HEK293 (cell line): ENCODE measurements around the gene WWOX.

Experiments used
- CTCF ChIA-PET: fragments of 350-600 bp; formaldehyde crosslinking; extraction: SDS; loops from one replicate; lab custom pipeline; 2021; ENCODE audit warnings: antibody characterized with exemption; lab: Yijun Ruan, JAX
- POLR2A ChIA-PET: fragments of 300-600 bp; formaldehyde crosslinking; extraction: SDS; loops from one replicate; lab custom pipeline; 2020; ENCODE audit warnings: antibody characterized with exemption, inconsistent platforms; lab: Yijun Ruan, JAX
- H3K27ac ChIP-seq: fragments of 200-500 bp; sonication (Bioruptor generic); 2 replicates; pipeline ENCODE4 v1.5.1; 2014; ENCODE audit warnings: low read depth, low read length, control low read depth, inconsistent platforms; ENCODE audit errors: extremely low read depth
- H3K36me3 ChIP-seq, 2 experiments: fragments of 200-500 bp in 1 of 2; sonication (Bioruptor generic) in 1 of 2; 1 replicate in 1 of 2; 2 replicates in 1 of 2; pipeline ENCODE4 v1.5.1; 2014 to 2017; ENCODE audit warnings: inconsistent platforms in 2 of 2, low read length in 2 of 2; ENCODE audit not compliant: control insufficient read depth in 2 of 2, insufficient read depth in 1 of 2
- H3K4me1 ChIP-seq: fragments of 200-500 bp; sonication (Bioruptor generic); 2 replicates; pipeline ENCODE4 v1.5.1; 2014; ENCODE audit warnings: mild to moderate bottlenecking, low read length, inconsistent platforms; ENCODE audit not compliant: control insufficient read depth, insufficient read depth
- H3K4me3 ChIP-seq: 2 replicates; pipeline ENCODE4 v1.5.1; 2011; ENCODE audit warnings: low read depth, mild to moderate bottlenecking, control low read depth, low read length, moderate library complexity
- H3K9me3 ChIP-seq: fragments of 200-500 bp; sonication (Bioruptor generic); 2 replicates; pipeline ENCODE4 v1.5.1; 2014; ENCODE audit warnings: low read depth, low read length, inconsistent platforms; ENCODE audit not compliant: control insufficient read depth, insufficient read depth
- ZBTB44 ChIP-seq: fragments of 450-650 bp; IDR thresholded peaks from 2 replicates; pipeline ENCODE4 v1.5.1; 2018; ENCODE audit warnings: missing biosample characterization, mild to moderate bottlenecking, missing genetic modification characterization
- ZNF266 ChIP-seq: fragments of 450-650 bp; formaldehyde crosslinking; IDR thresholded peaks from 2 replicates; pipeline ENCODE4 v1.5.1; 2016; ENCODE audit warnings: missing biosample characterization, missing genetic modification characterization, low read depth
- ZNF324 ChIP-seq: fragments of 450-650 bp; formaldehyde crosslinking; IDR thresholded peaks from 2 replicates; pipeline ENCODE4 v1.5.1; 2016; ENCODE audit warnings: missing biosample characterization, missing genetic modification characterization
- ZNF366 ChIP-seq: fragments of 450-650 bp; formaldehyde crosslinking; conservative IDR thresholded peaks from 2 replicates; pipeline ENCODE4 v1.5.1; 2016; ENCODE audit warnings: missing biosample characterization, missing genetic modification characterization
- ZNF37A ChIP-seq: fragments of 450-650 bp; IDR thresholded peaks from 2 replicates; pipeline ENCODE4 v1.5.1; 2018; ENCODE audit warnings: missing biosample characterization, missing genetic modification characterization
- ZNF398 ChIP-seq: fragments of 450-650 bp; formaldehyde crosslinking; IDR thresholded peaks from 2 replicates; pipeline ENCODE4 v1.5.1; 2017; ENCODE audit warnings: missing biosample characterization, missing genetic modification characterization
- ZNF548 ChIP-seq: fragments of 450-650 bp; formaldehyde crosslinking; IDR thresholded peaks from 2 replicates; pipeline ENCODE4 v1.5.1; 2016; ENCODE audit warnings: missing biosample characterization, missing genetic modification characterization
- ZNF555 ChIP-seq: fragments of 450-650 bp; formaldehyde crosslinking; conservative IDR thresholded peaks from 2 replicates; pipeline ENCODE4 v1.5.1; 2017; ENCODE audit warnings: missing biosample characterization, mild to moderate bottlenecking, missing genetic modification characterization, inconsistent platforms
- ZNF580 ChIP-seq: fragments of 450-650 bp; formaldehyde crosslinking; IDR thresholded peaks from 2 replicates; pipeline ENCODE4 v1.5.1; 2016; ENCODE audit warnings: missing biosample characterization, missing genetic modification characterization
- ZNF701 ChIP-seq: fragments of 450-650 bp; formaldehyde crosslinking; IDR thresholded peaks from 2 replicates; pipeline ENCODE4 v1.5.1; 2016; ENCODE audit warnings: missing biosample characterization, missing genetic modification characterization
- ZNF707 ChIP-seq: fragments of 450-650 bp; formaldehyde crosslinking; IDR thresholded peaks from 2 replicates; pipeline ENCODE4 v1.5.1; 2016; ENCODE audit warnings: missing biosample characterization, missing genetic modification characterization
- ZNF791 ChIP-seq: fragments of 450-650 bp; formaldehyde crosslinking; IDR thresholded peaks from 2 replicates; pipeline ENCODE4 v1.5.1; 2016; ENCODE audit warnings: missing biosample characterization, missing genetic modification characterization
- ZNF792 ChIP-seq: fragments of 450-650 bp; formaldehyde crosslinking; IDR thresholded peaks from 2 replicates; pipeline ENCODE4 v1.5.1; 2016; ENCODE audit warnings: missing biosample characterization, missing genetic modification characterization
- TF ChIP-seq, protein P1 (sequence below): IDR thresholded peaks from 2 replicates; pipeline ENCODE4 v1.6.1; 2011; ENCODE audit warnings: mild to moderate bottlenecking, low read depth, low read length, borderline replicate concordance
- TF ChIP-seq, protein P2 (sequence below): fragments of 450-650 bp; formaldehyde crosslinking; IDR thresholded peaks from 2 replicates; pipeline ENCODE4 v1.5.1; 2016; ENCODE audit warnings: missing biosample characterization, missing genetic modification characterization
- TF ChIP-seq, protein P3 (sequence below): fragments of 450-650 bp; formaldehyde crosslinking; IDR thresholded peaks from 2 replicates; pipeline ENCODE4 v1.5.1; 2016; ENCODE audit warnings: missing biosample characterization, missing genetic modification characterization
- TF ChIP-seq, protein P4 (sequence below): fragments of 450-650 bp; formaldehyde crosslinking; IDR thresholded peaks from 2 replicates; pipeline ENCODE4 v1.5.1; 2016; ENCODE audit warnings: missing biosample characterization, missing genetic modification characterization, borderline replicate concordance
- TF ChIP-seq, protein P5 (sequence below): fragments of 450-650 bp; formaldehyde crosslinking; IDR thresholded peaks from 2 replicates; pipeline ENCODE4 v1.5.1; 2016; ENCODE audit warnings: missing biosample characterization, missing genetic modification characterization

Gene WWOX

GRCh38 chr16:78192734-78193488 is 93.5 kb downstream of the WWOX start:
- CTCF ChIA-PET, result no interaction called here
- POLR2A ChIA-PET, result no interaction called here
- no peaks in the 10 kb centered on the region for H3K36me3 ChIP-seq
- no peaks in the 10 kb centered on the region for H3K9me3 ChIP-seq
- H3K4me3 ChIP-seq, result no peak overlapping the region
- TF ChIP-seq, protein P1, sequence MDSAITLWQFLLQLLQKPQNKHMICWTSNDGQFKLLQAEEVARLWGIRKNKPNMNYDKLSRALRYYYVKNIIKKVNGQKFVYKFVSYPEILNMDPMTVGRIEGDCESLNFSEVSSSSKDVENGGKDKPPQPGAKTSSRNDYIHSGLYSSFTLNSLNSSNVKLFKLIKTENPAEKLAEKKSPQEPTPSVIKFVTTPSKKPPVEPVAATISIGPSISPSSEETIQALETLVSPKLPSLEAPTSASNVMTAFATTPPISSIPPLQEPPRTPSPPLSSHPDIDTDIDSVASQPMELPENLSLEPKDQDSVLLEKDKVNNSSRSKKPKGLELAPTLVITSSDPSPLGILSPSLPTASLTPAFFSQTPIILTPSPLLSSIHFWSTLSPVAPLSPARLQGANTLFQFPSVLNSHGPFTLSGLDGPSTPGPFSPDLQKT, result no peak
- TF ChIP-seq ZNF555, result no peak
- no peak for TF ChIP-seq ZNF266
- no peak for TF ChIP-seq ZNF37A
- no peak for TF ChIP-seq ZNF398 (tag by site-specific recombination)
- TF ChIP-seq, protein P2, sequence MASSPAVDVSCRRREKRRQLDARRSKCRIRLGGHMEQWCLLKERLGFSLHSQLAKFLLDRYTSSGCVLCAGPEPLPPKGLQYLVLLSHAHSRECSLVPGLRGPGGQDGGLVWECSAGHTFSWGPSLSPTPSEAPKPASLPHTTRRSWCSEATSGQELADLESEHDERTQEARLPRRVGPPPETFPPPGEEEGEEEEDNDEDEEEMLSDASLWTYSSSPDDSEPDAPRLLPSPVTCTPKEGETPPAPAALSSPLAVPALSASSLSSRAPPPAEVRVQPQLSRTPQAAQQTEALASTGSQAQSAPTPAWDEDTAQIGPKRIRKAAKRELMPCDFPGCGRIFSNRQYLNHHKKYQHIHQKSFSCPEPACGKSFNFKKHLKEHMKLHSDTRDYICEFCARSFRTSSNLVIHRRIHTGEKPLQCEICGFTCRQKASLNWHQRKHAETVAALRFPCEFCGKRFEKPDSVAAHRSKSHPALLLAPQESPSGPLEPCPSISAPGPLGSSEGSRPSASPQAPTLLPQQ (tag by site-specific recombination), result no peak
- TF ChIP-seq, protein P3, sequence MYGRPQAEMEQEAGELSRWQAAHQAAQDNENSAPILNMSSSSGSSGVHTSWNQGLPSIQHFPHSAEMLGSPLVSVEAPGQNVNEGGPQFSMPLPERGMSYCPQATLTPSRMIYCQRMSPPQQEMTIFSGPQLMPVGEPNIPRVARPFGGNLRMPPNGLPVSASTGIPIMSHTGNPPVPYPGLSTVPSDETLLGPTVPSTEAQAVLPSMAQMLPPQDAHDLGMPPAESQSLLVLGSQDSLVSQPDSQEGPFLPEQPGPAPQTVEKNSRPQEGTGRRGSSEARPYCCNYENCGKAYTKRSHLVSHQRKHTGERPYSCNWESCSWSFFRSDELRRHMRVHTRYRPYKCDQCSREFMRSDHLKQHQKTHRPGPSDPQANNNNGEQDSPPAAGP (tag by site-specific recombination), result no peak
- no peak for TF ChIP-seq ZNF707
- no peak for TF ChIP-seq ZBTB44 (tag by site-specific recombination)
- TF ChIP-seq ZNF366, result no peak
- TF ChIP-seq, protein P4, sequence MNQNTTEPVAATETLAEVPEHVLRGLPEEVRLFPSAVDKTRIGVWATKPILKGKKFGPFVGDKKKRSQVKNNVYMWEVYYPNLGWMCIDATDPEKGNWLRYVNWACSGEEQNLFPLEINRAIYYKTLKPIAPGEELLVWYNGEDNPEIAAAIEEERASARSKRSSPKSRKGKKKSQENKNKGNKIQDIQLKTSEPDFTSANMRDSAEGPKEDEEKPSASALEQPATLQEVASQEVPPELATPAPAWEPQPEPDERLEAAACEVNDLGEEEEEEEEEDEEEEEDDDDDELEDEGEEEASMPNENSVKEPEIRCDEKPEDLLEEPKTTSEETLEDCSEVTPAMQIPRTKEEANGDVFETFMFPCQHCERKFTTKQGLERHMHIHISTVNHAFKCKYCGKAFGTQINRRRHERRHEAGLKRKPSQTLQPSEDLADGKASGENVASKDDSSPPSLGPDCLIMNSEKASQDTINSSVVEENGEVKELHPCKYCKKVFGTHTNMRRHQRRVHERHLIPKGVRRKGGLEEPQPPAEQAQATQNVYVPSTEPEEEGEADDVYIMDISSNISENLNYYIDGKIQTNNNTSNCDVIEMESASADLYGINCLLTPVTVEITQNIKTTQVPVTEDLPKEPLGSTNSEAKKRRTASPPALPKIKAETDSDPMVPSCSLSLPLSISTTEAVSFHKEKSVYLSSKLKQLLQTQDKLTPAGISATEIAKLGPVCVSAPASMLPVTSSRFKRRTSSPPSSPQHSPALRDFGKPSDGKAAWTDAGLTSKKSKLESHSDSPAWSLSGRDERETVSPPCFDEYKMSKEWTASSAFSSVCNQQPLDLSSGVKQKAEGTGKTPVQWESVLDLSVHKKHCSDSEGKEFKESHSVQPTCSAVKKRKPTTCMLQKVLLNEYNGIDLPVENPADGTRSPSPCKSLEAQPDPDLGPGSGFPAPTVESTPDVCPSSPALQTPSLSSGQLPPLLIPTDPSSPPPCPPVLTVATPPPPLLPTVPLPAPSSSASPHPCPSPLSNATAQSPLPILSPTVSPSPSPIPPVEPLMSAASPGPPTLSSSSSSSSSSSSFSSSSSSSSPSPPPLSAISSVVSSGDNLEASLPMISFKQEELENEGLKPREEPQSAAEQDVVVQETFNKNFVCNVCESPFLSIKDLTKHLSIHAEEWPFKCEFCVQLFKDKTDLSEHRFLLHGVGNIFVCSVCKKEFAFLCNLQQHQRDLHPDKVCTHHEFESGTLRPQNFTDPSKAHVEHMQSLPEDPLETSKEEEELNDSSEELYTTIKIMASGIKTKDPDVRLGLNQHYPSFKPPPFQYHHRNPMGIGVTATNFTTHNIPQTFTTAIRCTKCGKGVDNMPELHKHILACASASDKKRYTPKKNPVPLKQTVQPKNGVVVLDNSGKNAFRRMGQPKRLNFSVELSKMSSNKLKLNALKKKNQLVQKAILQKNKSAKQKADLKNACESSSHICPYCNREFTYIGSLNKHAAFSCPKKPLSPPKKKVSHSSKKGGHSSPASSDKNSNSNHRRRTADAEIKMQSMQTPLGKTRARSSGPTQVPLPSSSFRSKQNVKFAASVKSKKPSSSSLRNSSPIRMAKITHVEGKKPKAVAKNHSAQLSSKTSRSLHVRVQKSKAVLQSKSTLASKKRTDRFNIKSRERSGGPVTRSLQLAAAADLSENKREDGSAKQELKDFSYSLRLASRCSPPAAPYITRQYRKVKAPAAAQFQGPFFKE, result no peak
- no peak for TF ChIP-seq ZNF324
- TF ChIP-seq ZNF580 (tag by site-specific recombination), result no peak
- TF ChIP-seq, protein P5, sequence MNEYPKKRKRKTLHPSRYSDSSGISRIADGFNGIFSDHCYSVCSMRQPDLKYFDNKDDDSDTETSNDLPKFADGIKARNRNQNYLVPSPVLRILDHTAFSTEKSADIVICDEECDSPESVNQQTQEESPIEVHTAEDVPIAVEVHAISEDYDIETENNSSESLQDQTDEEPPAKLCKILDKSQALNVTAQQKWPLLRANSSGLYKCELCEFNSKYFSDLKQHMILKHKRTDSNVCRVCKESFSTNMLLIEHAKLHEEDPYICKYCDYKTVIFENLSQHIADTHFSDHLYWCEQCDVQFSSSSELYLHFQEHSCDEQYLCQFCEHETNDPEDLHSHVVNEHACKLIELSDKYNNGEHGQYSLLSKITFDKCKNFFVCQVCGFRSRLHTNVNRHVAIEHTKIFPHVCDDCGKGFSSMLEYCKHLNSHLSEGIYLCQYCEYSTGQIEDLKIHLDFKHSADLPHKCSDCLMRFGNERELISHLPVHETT (tag by site-specific recombination), result no peak
- no peak for TF ChIP-seq ZNF701
- TF ChIP-seq ZNF791 (tag by site-specific recombination), result no peak
- no peak for TF ChIP-seq ZNF792 (tag by site-specific recombination)
- TF ChIP-seq ZNF548, result no peak
- H3K4me1 ChIP-seq, result no peaks in the 10 kb centered on the region
- no peak overlapping the region for H3K27ac ChIP-seq
